K562 (cell line): ENCODE data around the gene RABGAP1L. TPM values are rescaled to one million over a fixed set of nuclear protein-coding genes. Genes with fewer than 3 reads are reported as not detected.

Experiments
- ATAC-seq: fragments of 200-7000 bp; cut with Tn5 transposase; 3 replicates; pipeline ENCODE4 v1.9.1; 2020; ENCODE audit warnings: moderate library complexity
- BruUV-seq: library from RNA; stranded (reverse); fragments of 400-500 nt; replicated peaks from 2 replicates; lab custom pipeline; 2021; lab: Mats Ljungman, UMichigan
- CTCF ChIA-PET: fragments of 300-600 bp; formaldehyde crosslinking; extraction: SDS; loops from one replicate; lab custom pipeline; 2021; ENCODE audit warnings: low intra/inter-chr PET ratio; lab: Yijun Ruan, JAX
- POLR2A ChIA-PET: fragments of 300-600, 350-650 bp; sonication (Branson Sonifier 250); formaldehyde crosslinking; extraction: SDS; loops from one replicate; lab custom pipeline; 2021; ENCODE audit warnings: antibody characterized with exemption, inconsistent platforms; lab: Yijun Ruan, JAX
- DNase-seq, 4 experiments: peaks; one replicate each; pipeline versions ENCODE4 v3.0.0 to v3.0.0-alpha.2; 2011 to 2018; ENCODE audit warnings: low spot score in 3 of 4, mixed read lengths in 3 of 4; ENCODE audit errors: extremely low read depth in 1 of 4
- FAIRE-seq: peaks from 2 replicates; lab custom pipeline; 2011; peaks lifted over from hg19 to GRCh38; lab: Jason Lieb, UNC
- H2AFZ ChIP-seq: 2 replicates; pipeline ENCODE4 v1.6.0; 2011; ENCODE audit warnings: low read depth, low read length, control low read depth, inconsistent platforms
- H3K27ac ChIP-seq: fragments of 200-600 bp; 3 replicates; pipeline ENCODE4 v1.8.0; 2011; ENCODE audit warnings: low read depth, mild to moderate bottlenecking, control low read depth, inconsistent platforms, low read length, moderate library complexity, mixed read lengths; ENCODE audit errors: extremely low read depth
- H3K27me3 ChIP-seq, 2 experiments: fragments of 300-600 bp in 1 of 2; 2 replicates in 1 of 2; 3 replicates in 1 of 2; pipeline versions ENCODE4 v1.6.0 to v1.8.0; 2011; ENCODE audit warnings: inconsistent platforms in 2 of 2, low read length in 2 of 2, mild to moderate bottlenecking in 1 of 2, mixed read lengths in 1 of 2, moderate library complexity in 1 of 2; ENCODE audit not compliant: control insufficient read depth in 2 of 2, insufficient read depth in 2 of 2
- H3K36me3 ChIP-seq: fragments of 300-600 bp; 3 replicates; pipeline ENCODE4 v1.8.0; 2011; ENCODE audit warnings: mild to moderate bottlenecking, low read length, inconsistent platforms; ENCODE audit not compliant: control insufficient read depth, insufficient read depth
- H3K4me1 ChIP-seq, 2 experiments: fragments of 200-600 bp in 1 of 2; replicated peaks in 1 of 2; 2 replicates in 1 of 2; 3 replicates in 1 of 2; pipeline versions ENCODE4 v1.5.1 to v1.8.0; 2011; ENCODE audit warnings: inconsistent platforms in 2 of 2, low read length in 2 of 2, mild to moderate bottlenecking in 1 of 2, mixed read lengths in 1 of 2, moderate library complexity in 1 of 2; ENCODE audit not compliant: control insufficient read depth in 2 of 2, insufficient read depth in 2 of 2
- H3K4me2 ChIP-seq: 2 replicates; pipeline ENCODE4 v1.6.1; 2011; ENCODE audit warnings: low read length, control low read depth, inconsistent platforms, mixed read lengths; ENCODE audit not compliant: insufficient read depth
- H3K4me3 ChIP-seq: fragments of 200-600 bp; sonication (generic), shearing (Covaris generic); 2 replicates; pipeline ENCODE4 v1.5.1; 2016; ENCODE audit warnings: control low read depth, inconsistent platforms
- H3K79me2 ChIP-seq: fragments of 200-600 bp; 3 replicates; pipeline ENCODE4 v1.8.0; 2011; ENCODE audit warnings: low read length, inconsistent platforms; ENCODE audit not compliant: control insufficient read depth, insufficient read depth
- H3K9ac ChIP-seq, 2 experiments: 2 replicates each; pipeline versions ENCODE4 v1.6.0 to v1.6.1; 2011; ENCODE audit warnings: low read depth in 2 of 2, low read length in 2 of 2, control low read depth in 1 of 2, inconsistent platforms in 1 of 2, mild to moderate bottlenecking in 1 of 2, mixed read lengths in 1 of 2; ENCODE audit not compliant: insufficient read depth in 1 of 2
- H3K9me1 ChIP-seq: one replicate; pipeline ENCODE4 v1.6.0; 2011; ENCODE audit warnings: inconsistent platforms, mild to moderate bottlenecking, low read length, moderate library complexity; ENCODE audit not compliant: control insufficient read depth, insufficient read depth
- H3K9me3 ChIP-seq: replicated peaks from 2 replicates; pipeline ENCODE4 v1.5.1; 2011; ENCODE audit warnings: low read depth, low read length, inconsistent platforms; ENCODE audit not compliant: control insufficient read depth, insufficient read depth
- H4K20me1 ChIP-seq: replicated peaks from 2 replicates; pipeline ENCODE4 v1.6.1; 2011; ENCODE audit warnings: low read length, inconsistent platforms, mixed read lengths; ENCODE audit not compliant: control insufficient read depth, insufficient read depth
- CEBPB ChIP-seq: fragments of 450-650 bp; IDR thresholded peaks from 2 replicates; pipeline ENCODE4 v1.6.1; 2016; ENCODE audit warnings: missing genetic modification characterization, missing compliant biosample characterization
- CEBPG ChIP-seq, 3 experiments: fragments of 200-800 bp in 1 of 3; sonication (Bioruptor generic) in 1 of 3; sonication (generic) in 1 of 3; formaldehyde crosslinking in 1 of 3; IDR thresholded peaks in 2 of 3; conservative IDR thresholded peaks in 1 of 3; 2 replicates each; pipeline versions ENCODE4 v1.6.1 to v1.8.0; 2016 to 2022; ENCODE audit warnings: missing compliant biosample characterization in 2 of 3, missing genetic modification characterization in 2 of 3, mild to moderate bottlenecking in 1 of 3, missing genetic modification reagents in 1 of 3
- GABPB2 ChIP-seq: fragments of 250-450 bp; sonication (Bioruptor Pico); conservative IDR thresholded peaks from 2 replicates; pipeline ENCODE4 v1.5.1; 2021; ENCODE audit warnings: mild to moderate bottlenecking
- PHF20 ChIP-seq: fragments of 450-650 bp; IDR thresholded peaks from 2 replicates; pipeline ENCODE4 v1.6.1; 2018; ENCODE audit not compliant: partially characterized antibody
- SP2 ChIP-seq: IDR thresholded peaks from 2 replicates; pipeline ENCODE4 v1.6.1; 2011; ENCODE audit warnings: mild to moderate bottlenecking, low read depth, low read length, moderate library complexity; ENCODE audit not compliant: poor library complexity, severe bottlenecking; ENCODE audit errors: extremely low read depth
- TEAD4 ChIP-seq, 2 experiments: sonication (generic) in 1 of 2; formaldehyde crosslinking in 1 of 2; IDR thresholded peaks; 2 replicates each; pipeline versions ENCODE4 v1.6.1 to v1.8.0; 2012 to 2022; ENCODE audit warnings: borderline replicate concordance in 1 of 2, inconsistent platforms in 1 of 2, low read length in 1 of 2, mild to moderate bottlenecking in 1 of 2, missing genetic modification reagents in 1 of 2
- ZFP30 ChIP-seq: fragments of 250-450 bp; sonication (Bioruptor Pico); IDR thresholded peaks from 2 replicates; pipeline ENCODE4 v1.8.0; 2022; ENCODE audit warnings: moderate library complexity, mild to moderate bottlenecking, inconsistent platforms, borderline replicate concordance
- ZNF12 ChIP-seq: sonication (generic); formaldehyde crosslinking; IDR thresholded peaks from 2 replicates; pipeline ENCODE4 v1.4.0; 2020; ENCODE audit warnings: mild to moderate bottlenecking, missing genetic modification reagents
- ZNF431 ChIP-seq: sonication (generic); formaldehyde crosslinking; IDR thresholded peaks from 2 replicates; pipeline ENCODE4 v1.8.0; 2022; ENCODE audit warnings: mild to moderate bottlenecking, missing genetic modification reagents
- WGBS: fragments of 100-300 bp; shearing (Covaris generic); methylation state at CpG from one replicate; pipeline ENCODE4 v1.1.6; 2016; ENCODE audit warnings: low coverage, mixed read lengths; ENCODE audit not compliant: insufficient coverage; ENCODE audit errors: missing lambda C conversion rate; 5-methylcytosine and 5-hydroxymethylcytosine counted together
- in situ Hi-C: fragments of 300-500 bp; cut with MboI; formaldehyde crosslinking; loops from 4 replicates; pipeline ENCODE4 v1.15.0; 2018; ENCODE audit warnings: inconsistent platforms, mixed read lengths
- intact Hi-C: fragments of 100-400 bp; cut with micrococcal nuclease; formaldehyde crosslinking; loops from 2 replicates; pipeline ENCODE4 v1.14.2; 2022
- polyA plus RNA-seq, 8 experiments: library from polyadenylated mRNA; depleted of rRNA in 4 of 8; stranded (reverse) in 5 of 8; unstranded in 3 of 8; fragments of >200 nt; fragmentation: Nextera tagmentation in 2 of 8; fragmentation: Illumina TruSeq in 1 of 8; extraction: Ambion mirVana in 2 of 8; extraction: Trizol in 1 of 8; gene quantifications; 2 replicates each; pipeline versions ENCODE4 v1.2.1 to v1.2.3, GENCODE V29; 2011 to 2014; ENCODE audit warnings: inconsistent platforms in 1 of 8, missing spikeins in 1 of 8
- total RNA-seq, 7 experiments: library from RNA; depleted of rRNA in 6 of 7; stranded (reverse); fragments of >200 nt in 6 of 7; fragmentation: Illumina TruSeq in 2 of 7; extraction: Trizol in 2 of 7; gene quantifications; 2 replicates each; pipeline versions ENCODE4 v1.2.1 to v1.2.3, GENCODE V29; 2011 to 2021; ENCODE audit warnings: low replicate concordance in 1 of 7
- TF ChIP-seq, protein P1 (sequence below): fragments of 200-800 bp; sonication (Bioruptor generic); IDR thresholded peaks from 2 replicates; pipeline ENCODE4 v1.6.1; 2017; ENCODE audit warnings: missing genetic modification characterization, missing compliant biosample characterization

Gene RABGAP1L
- total and polyA plus RNA-seq, 9 of the 15 experiments (the other 6 are each of a cell fraction or from before 2014, with no cell fraction given) = 16.5 to 44.9 (median 26.7) TPM

DNA sequence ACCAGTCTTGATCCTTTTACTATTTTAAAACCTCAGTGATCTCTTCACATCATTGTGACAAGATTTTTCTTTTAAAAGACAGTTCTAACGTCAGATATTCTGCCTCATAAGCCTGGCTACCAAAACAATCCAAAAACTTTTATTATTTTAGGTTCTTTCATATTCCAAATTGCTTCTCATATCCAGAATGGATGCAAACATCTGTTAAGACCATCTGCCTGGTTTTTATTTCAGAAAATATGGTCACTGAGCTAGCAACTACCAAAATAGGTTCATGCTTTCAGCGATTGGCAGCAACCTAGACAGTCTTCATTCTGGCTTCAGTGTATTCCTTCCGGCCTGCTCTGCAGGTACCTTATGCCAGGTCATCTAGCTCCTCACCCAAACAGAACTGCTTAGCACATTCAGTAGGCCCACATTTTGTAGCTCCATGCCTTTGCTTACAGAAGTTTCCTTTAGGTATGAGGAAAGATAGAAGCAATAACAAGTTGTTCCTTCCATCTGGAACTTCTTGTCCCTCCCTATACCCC, 781.4 kb downstream of the RABGAP1L start:
- H3K36me3 ChIP-seq = no peaks in the 10 kb centered on the region
- no peaks in the 10 kb centered on the region for H4K20me1 ChIP-seq
- FAIRE-seq (no peak), ATAC-seq (no peak), DNase-seq (no peak)
- BruUV-seq = no TSS peak
- 62% methylated on average over 3 of the region's 3 CpGs for WGBS
- H3K9me3 ChIP-seq = no peaks in the 10 kb centered on the region
- intact Hi-C loops (no loop called here), in situ Hi-C loops (no loop called here)
- H3K79me2 ChIP-seq = no peaks in the 10 kb centered on the region
- H2AFZ ChIP-seq = no peak overlapping the region
- POLR2A ChIA-PET = interaction anchor here (0.8 kb wide), 1 partner anchor 23 kb away, joined by 4 read pairs; no protein-coding TSS in a partner anchor
- CTCF ChIA-PET = no interaction called here
- H3K9me1 ChIP-seq = no peaks in the 10 kb centered on the region
- H3K9ac ChIP-seq = no peak overlapping the region
- H3K27me3 ChIP-seq = no peaks in the 10 kb centered on the region
- no peak overlapping the region for H3K4me3 ChIP-seq
- TF ChIP-seq ZNF431 (CRISPR knock-in tag) (no peak), ZFP30 (CRISPR knock-in tag) (no peak), ZNF12 (CRISPR knock-in tag) (peak; percentile 54; the same call in 1 of the 2 replicates)
- no peak overlapping the region for H3K27ac ChIP-seq
- H3K4me2 ChIP-seq = no peak overlapping the region
- peaks cover 0 to 7% of the 10 kb centered on the region in 2 experiments; a peak in 2 of 5 replicates for H3K4me1 ChIP-seq

DNA sequence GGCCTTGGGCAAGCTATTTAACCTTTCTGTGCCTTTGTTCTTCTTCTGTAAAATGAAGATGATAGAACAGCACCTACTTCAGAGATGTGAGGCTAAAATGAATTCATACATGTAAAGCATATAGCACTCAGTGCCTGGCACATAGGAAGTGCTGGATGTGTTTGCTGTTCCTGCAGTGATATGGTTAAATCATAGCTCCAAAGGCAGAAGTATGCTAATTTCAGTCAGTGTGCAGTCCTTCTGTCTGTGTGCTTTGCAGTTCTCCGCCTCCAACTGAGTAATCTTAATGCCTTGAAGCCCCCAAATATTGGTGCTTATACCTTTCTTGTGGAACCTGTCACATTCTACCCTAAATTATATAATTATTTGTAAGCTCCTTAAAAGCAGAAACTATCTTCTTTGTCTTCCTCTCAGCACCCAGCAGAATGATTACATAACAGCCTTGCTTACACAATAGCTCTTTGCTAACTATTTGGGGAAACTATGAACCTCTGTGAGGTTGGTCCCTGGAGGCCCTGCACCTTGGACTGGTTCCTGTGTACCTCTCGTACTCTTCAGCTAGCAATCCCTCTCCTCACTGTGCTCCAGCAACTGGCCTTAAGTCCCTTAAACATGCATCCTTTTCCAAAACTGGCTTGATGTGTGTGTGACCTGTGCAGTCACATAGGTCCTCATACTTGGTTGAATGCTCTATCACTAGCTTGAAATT, 783.4 kb downstream of the RABGAP1L start:
- no TSS peak for BruUV-seq
- Histone ChIP-seq H2AFZ (no peak overlapping the region), H3K36me3 (no peaks in the 10 kb centered on the region), H3K27me3 (no peaks in the 10 kb centered on the region), H3K9ac (no peak overlapping the region), H3K4me3 (no peak overlapping the region), H3K27ac (no peak overlapping the region), H3K4me1 (peaks cover 0 to 12% of the 10 kb centered on the region in 2 experiments; a peak in 2 of 5 replicates), H3K9me3 (no peaks in the 10 kb centered on the region), H3K79me2 (no peaks in the 10 kb centered on the region), H3K4me2 (no peak overlapping the region), H4K20me1 (no peaks in the 10 kb centered on the region), H3K9me1 (no peaks in the 10 kb centered on the region)
- intact Hi-C loops (no loop called here), in situ Hi-C loops (no loop called here)
- FAIRE-seq (no peak), DNase-seq (no peak), ATAC-seq (no peak)
- WGBS = 63% methylated on average over 2 of the region's 2 CpGs
- ChIA-PET POLR2A (interaction anchor here (0.7 to 2.8 kb wide), 3 partner anchors 11 to 56 kb away, joined by 3 to 12 read pairs (median 4); no protein-coding TSS in a partner anchor), CTCF (no interaction called here)
- no peak for TF ChIP-seq GABPB2 (CRISPR knock-in tag)
- TF ChIP-seq, protein P1, sequence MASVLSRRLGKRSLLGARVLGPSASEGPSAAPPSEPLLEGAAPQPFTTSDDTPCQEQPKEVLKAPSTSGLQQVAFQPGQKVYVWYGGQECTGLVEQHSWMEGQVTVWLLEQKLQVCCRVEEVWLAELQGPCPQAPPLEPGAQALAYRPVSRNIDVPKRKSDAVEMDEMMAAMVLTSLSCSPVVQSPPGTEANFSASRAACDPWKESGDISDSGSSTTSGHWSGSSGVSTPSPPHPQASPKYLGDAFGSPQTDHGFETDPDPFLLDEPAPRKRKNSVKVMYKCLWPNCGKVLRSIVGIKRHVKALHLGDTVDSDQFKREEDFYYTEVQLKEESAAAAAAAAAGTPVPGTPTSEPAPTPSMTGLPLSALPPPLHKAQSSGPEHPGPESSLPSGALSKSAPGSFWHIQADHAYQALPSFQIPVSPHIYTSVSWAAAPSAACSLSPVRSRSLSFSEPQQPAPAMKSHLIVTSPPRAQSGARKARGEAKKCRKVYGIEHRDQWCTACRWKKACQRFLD (CRISPR knock-in tag) = no peak
- TF ChIP-seq CEBPB (tag) = peak; percentile 93
- no peak for TF ChIP-seq TEAD4 (IDR thresholded peaks at IDR 0.05; ENCODE audit: low read length)
- TF ChIP-seq TEAD4 (CRISPR knock-in tag; IDR thresholded peaks at IDR 0.05; ENCODE audit: borderline replicate concordance) = no peak
- no peak for TF ChIP-seq CEBPG (CRISPR knock-in tag; IDR thresholded peaks at IDR 0.05)
- peak in 1 of 2 experiments; percentile 27; a peak in 1 of 4 replicates for TF ChIP-seq CEBPG (tag; conservative IDR thresholded peaks at IDR 0.05 in 1 of 2, IDR thresholded peaks at IDR 0.05 in 1 of 2)
- TF ChIP-seq SP2 = no peak
- TF ChIP-seq PHF20 = no peak
